ENCODE measurements around the gene WIPF3.
"Not testable (repeated sequence)": the region's sequence is repeated elsewhere in the genome, so short reads cannot be mapped to it uniquely, and the experiment has no call there.

The WIPF3 gene

DNA sequence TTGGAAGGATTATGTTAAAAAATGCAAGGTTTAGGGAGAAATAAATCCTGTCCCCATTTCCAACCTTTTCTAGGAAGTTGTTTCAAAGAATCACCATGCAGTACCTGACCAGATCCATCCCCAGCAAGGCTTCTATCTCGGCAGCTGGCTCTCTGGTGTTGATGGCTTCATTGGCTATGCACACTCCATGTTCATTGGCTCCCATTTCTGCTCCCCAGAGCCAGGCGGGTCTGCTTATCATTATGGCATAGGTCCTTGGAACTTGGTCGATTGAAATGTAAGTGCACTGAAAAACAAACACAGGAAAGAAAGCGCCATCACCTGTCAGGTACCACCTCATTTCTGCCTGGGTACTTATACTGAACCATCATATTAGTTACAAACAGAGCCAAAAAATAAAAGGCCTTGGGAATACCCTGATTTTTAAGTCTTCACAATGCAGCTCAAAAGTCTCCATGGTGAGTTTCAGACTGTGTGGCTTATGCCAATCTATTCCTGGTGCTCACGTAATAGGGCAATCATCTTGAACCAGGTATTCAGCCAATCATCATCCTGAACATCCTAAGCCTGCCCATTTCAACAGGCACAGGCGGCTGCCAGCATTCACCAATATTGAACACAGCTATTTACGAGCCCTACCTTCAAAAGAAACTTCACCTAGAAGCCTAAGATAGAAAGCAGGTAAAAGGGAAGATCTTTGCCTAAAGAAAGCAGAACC lies 148.9 kb downstream of the WIPF3 start:
- no peak for DNase-seq (ENCODE audit: low read depth, low spot score)

DNA sequence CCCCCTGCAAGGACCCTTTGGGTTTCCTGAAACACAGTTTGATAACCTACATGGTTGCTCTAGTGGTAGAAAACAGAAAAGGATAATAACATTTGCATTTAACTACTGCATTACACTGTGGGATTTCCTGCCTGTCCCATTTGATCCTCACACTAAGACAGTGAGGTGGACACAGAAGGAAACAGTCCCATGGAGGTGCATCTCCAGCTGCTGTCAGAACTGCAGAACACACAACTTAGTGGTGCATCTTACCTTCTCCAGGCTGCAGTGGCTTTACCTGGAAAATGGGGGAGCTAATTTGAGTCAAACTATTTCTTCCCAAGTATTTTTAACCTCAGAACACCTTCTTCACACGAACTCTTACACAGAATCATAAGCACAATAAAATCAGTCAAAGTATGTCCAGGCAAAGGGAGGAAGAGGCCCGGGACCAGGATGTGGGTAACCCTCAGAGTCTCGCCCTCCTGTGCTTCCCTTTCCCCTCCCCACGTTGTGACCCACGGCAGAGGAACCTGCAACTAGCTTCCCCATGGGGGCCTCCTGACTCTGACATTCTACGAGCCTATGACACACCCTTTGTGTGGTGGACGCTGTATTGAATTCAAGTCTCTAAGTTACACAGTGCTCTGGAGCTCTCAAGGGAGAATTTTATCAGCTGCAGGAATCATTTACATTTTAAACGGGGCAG lies 149.6 kb downstream of the WIPF3 start:
- DNase-seq (ENCODE audit: low read depth, low spot score): no peak

DNA sequence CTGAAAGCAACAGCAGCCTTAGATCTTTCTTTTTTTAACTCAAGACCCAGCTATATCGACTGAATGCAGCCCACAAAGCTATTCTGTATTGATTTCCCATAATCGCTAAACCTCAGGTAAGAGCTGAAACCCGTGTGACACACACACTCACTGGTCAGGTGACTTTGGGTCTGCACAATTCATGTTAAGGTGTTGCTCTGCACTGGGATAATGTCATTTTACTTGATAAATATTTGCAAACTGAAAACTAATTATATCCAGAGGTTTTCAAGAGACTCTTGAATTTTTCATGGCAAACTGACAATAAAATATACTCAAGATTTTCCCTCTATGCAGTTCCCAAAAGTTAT lies 150.2 kb downstream of the WIPF3 start:
- no peak for DNase-seq (ENCODE audit: low read depth, low spot score)

DNA sequence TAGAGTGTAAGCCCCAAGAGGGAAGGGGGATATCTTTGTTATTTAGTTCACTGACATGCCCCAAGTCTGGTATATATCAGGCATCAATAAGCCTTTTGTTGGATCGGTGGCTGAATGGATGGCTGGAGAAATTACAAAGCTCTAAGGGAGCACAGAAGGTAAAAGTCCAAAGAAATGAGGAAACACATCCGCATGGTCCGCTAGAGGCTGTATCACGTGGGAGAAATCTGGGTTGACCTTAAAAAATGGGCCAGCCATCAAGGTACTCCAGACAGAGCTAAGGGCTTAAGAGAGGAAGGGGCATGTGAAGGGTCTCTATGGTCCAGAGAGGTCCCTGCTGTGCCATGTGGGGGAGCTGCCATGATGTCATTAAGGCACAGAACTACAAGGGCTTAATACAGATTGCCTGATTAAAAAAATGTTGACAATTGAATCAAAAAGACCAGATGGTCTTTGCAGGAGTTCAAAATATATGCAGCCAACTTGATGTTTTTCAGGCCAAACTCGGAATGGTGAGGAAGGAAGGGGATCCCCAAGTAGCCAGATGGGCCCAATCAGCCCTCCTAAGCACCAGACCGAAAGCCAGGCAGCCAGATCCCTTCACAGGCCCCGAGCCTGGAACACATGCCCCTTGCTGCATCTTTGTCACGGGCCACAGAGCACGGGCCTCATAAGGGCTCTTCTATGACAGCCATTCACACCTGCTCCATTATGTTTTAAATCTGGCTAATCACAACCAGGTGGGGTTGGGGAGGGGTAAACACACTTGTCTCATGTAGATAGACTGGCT lies 151.4 kb downstream of the WIPF3 start:
- DNase-seq (ENCODE audit: low read depth, low spot score): no peak

DNA sequence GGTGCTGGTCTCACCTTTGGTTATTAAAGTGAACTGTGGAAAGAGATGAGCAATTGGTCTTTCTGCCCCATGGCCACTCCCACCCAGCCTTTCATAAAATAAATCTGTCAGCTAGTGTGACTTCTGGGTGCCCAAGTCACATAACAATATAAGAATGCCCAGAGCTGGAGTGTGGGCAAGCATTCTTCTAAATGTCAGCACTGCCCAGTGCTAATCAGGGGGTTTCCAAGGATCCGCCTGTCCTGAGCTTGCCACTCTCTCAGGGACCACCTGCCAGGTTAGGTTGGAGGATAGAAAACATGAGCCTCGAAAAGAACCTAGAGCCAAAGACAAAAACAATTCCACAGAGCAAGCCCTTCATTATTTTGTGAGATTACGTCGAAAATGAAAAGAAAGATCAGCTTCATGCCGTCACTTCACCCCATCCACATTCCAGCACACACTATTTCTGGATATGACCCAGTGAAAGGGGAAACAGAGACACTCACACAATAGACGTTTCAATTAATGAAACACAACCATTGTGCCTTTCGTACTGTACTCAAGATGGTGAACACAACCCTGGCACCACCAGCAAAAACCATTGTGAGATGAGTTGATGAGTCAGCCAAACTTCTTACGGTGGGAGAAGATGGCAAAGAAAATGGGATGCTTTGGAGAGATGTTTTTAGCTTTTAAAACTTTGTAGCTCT lies 152.5 kb downstream of the WIPF3 start:
- DNase-seq (ENCODE audit: low read depth, low spot score): no peak

DNA sequence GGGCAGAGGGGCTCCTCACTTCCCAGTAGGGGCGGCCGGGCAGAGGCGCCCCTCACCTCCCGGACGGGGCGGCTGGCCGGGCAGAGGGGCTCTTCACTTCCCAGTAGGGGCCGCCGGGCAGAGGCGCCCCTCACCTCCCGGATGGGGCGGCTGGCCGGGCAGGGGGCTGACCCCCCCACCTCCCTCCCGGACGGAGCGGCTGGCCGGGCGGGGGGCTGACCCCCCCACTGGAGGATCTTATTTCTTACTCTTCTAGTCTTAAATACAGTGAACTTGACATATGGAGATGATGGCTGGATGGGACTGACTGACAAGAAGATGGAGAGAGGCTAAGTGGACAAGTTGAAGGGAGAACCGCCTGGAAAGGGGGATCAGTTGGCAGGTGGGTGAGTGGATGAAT lies 155.3 kb downstream of the WIPF3 start:
- DNase-seq (ENCODE audit: low read depth, low spot score): not testable (repeated sequence)

DNA sequence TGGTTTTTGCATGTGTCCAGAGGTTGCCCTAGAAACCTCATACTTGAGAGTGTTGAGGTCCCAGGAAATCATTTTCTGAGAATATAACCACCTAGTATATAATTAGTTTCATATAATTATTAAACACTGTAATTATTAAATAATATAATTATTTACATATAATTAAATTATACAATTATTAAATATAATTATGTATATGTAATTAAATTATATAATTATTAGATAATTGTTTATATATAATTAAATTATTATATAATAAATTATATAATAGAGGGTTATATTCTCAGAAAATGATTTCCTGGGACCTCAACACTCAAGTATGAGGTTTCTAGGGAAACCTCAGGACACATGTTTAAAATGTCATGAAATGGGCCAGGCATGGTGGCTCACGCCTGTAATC lies 155.7 kb downstream of the WIPF3 start:
- no peak for DNase-seq (ENCODE audit: low read depth, low spot score)

DNA sequence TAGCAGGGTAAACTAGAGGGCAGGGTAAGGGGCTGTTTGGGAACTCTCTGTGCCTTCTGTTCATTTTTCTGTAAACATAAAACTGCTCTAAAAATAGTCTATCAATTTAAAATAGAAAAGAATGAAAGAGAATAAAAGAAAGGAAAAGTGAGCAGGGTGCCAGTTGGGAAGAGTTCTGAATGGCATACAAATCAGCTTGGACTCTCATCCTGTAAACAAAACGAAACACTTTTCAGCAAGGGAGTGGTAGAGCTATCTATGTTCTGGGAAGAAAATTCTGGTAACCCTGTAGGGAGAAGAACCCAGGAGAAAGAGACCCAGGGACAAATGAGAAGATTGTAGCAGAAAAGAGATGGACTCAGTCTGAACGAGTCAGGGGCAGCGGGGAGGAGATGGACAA lies 158.7 kb downstream of the WIPF3 start:
- no peak for DNase-seq (ENCODE audit: low read depth, low spot score)
